Mesothelial cell of epicardium (in vitro differentiated cells): Measurements from ENCODE around the gene RPS6KB2. TPM values are rescaled to one million over a fixed set of nuclear protein-coding genes. Genes with fewer than 3 reads are reported as not detected.

ENCODE experiments used
- DNase-seq, 2 experiments: peaks; one replicate each; pipeline ENCODE4 v3.0.0; 2021; ENCODE audit warnings: low spot score in 2 of 2; ENCODE audit not compliant: unreplicated experiment in 2 of 2
- H3K27ac Mint-ChIP-seq: 2 replicates; pipeline ENCODE4 v1.8.0; 2021; ENCODE audit warnings: mixed read lengths
- H3K27me3 Mint-ChIP-seq: 2 replicates; pipeline ENCODE4 v1.8.0; 2021; ENCODE audit warnings: low read depth, mixed read lengths
- H3K36me3 Mint-ChIP-seq: 2 replicates; pipeline ENCODE4 v1.8.0; 2021; ENCODE audit warnings: mixed read lengths
- H3K4me1 Mint-ChIP-seq: 2 replicates; pipeline ENCODE4 v1.8.0; 2021; ENCODE audit warnings: mixed read lengths
- H3K4me3 Mint-ChIP-seq: 2 replicates; pipeline ENCODE4 v1.8.0; 2021; ENCODE audit warnings: mild to moderate bottlenecking, moderate library complexity, mixed read lengths
- H3K9me3 Mint-ChIP-seq: 2 replicates; pipeline ENCODE4 v1.8.0; 2021; ENCODE audit warnings: mixed read lengths
- total RNA-seq: library from RNA; stranded (reverse); gene quantifications from 3 replicates; pipeline ENCODE4 v1.2.1, GENCODE V29; 2021
- TF ChIP-seq, protein P1 (sequence below): fragments of 200-600 bp; sonication (generic); IDR thresholded peaks from one replicate; pipeline ENCODE4 v1.5.0; 2021; ENCODE audit warnings: antibody characterized with exemption; ENCODE audit not compliant: unreplicated experiment

RPS6KB2 gene
- total RNA-seq, 1 donor from 2014 or later: 59.7 TPM

DNA sequence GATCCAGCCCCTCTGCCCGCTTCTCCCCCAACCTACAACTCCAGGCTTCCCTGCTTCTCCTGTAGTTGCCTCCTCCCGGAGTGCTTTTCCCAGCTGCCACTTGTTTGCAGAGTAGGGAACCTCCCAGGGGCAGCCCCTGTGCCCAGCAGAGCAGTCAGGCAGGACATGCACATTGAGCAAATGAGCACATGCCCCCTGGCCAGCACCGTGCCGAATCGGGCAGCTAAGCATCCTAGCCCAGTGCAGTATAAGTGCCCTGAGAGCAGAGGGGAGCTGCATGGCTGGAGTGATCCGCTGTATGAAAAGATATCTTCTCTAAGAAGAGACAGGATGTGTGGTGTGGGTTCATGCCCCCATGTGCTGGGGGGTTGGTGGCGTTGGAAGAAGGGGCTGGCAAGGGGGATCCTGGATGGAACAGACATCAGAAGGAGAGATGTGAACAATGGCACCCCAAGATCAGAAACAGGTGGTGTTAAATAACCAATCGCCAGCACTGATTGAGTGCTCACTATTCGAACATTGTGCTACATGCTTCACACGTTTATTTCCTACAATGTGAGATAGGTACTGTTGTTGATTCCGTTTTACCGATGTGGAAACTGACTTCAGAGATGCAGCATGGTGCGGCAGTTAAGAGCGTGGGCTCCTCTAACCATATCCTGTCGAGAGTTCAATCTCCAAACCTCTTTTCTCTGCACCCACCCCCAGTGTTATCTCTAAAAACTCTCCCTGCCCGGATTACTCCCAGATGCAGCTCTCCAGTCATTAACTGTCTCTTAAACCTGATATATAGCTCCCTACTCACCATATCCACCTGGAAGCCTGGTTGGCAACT, 55.8 kb downstream of the RPS6KB2 start:
- no peaks in the 10 kb centered on the region for H3K9me3 Mint-ChIP-seq
- TF ChIP-seq, protein P1, sequence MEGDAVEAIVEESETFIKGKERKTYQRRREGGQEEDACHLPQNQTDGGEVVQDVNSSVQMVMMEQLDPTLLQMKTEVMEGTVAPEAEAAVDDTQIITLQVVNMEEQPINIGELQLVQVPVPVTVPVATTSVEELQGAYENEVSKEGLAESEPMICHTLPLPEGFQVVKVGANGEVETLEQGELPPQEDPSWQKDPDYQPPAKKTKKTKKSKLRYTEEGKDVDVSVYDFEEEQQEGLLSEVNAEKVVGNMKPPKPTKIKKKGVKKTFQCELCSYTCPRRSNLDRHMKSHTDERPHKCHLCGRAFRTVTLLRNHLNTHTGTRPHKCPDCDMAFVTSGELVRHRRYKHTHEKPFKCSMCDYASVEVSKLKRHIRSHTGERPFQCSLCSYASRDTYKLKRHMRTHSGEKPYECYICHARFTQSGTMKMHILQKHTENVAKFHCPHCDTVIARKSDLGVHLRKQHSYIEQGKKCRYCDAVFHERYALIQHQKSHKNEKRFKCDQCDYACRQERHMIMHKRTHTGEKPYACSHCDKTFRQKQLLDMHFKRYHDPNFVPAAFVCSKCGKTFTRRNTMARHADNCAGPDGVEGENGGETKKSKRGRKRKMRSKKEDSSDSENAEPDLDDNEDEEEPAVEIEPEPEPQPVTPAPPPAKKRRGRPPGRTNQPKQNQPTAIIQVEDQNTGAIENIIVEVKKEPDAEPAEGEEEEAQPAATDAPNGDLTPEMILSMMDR: no peak
- peak overlapping the region; percentile 47 for H3K27ac Mint-ChIP-seq
- H3K27me3 Mint-ChIP-seq: no peaks in the 10 kb centered on the region
- peaks cover 31% of the 10 kb centered on the region for H3K4me1 Mint-ChIP-seq
- H3K4me3 Mint-ChIP-seq: peak overlapping the region; percentile 82
- DNase-seq: no peak
- H3K36me3 Mint-ChIP-seq: peaks cover 11% of the 10 kb centered on the region

GRCh38 chr11:67484847-67485311, 56.6 kb downstream of the RPS6KB2 start:
- Mint-ChIP-seq H3K36me3 (peaks cover 15% of the 10 kb centered on the region), H3K4me3 (peak overlapping the region; percentile 82), H3K27ac (no peak overlapping the region), H3K9me3 (no peaks in the 10 kb centered on the region), H3K27me3 (no peaks in the 10 kb centered on the region), H3K4me1 (peaks cover 31% of the 10 kb centered on the region)
- TF ChIP-seq, protein P1: no peak
- DNase-seq: no peak

Other genes with a start within 250 kb of the RPS6KB2 start
- gene GRK2, start 162.0 kb upstream of the RPS6KB2 start, total RNA-seq: 46.4 to 48.4 TPM (median 46.5 TPM) in 3 replicates
- gene ANKRD13D, start 139.2 kb upstream of the RPS6KB2 start, total RNA-seq: 71.3 to 78.5 TPM (median 76.5 TPM) in 3 replicates
- gene SSH3, start 125.0 kb upstream of the RPS6KB2 start, total RNA-seq: 50.4 to 59.0 TPM (median 55.4 TPM) in 3 replicates
- gene POLD4, start 74.9 kb upstream of the RPS6KB2 start, total RNA-seq: 32.0 to 37.9 TPM (median 32.2 TPM) in 3 replicates
- gene CLCF1, start 54.9 kb upstream of the RPS6KB2 start, total RNA-seq: 5.9 to 6.3 TPM (median 6.1 TPM) in 3 replicates
- 44.7 to 48.8 TPM (median 48.7 TPM) in 3 replicates for gene RAD9A, start 36.5 kb upstream of the RPS6KB2 start, total RNA-seq
- gene PPP1CA, start 26.6 kb upstream of the RPS6KB2 start, total RNA-seq: 103 to 107 TPM (median 103 TPM) in 3 replicates
- 0.41 to 0.82 TPM (median 0.74 TPM) in 3 replicates for gene TBC1D10C, start 24.4 kb upstream of the RPS6KB2 start, total RNA-seq
- 19.5 to 24.6 TPM (median 21.1 TPM) in 3 replicates for gene CARNS1, start 12.8 kb upstream of the RPS6KB2 start, total RNA-seq
- gene PTPRCAP, start 9.2 kb downstream of the RPS6KB2 start, total RNA-seq: 1.4 to 1.8 TPM (median 1.6 TPM) in 3 replicates
- 70.2 to 75.7 TPM (median 71.7 TPM) in 3 replicates for gene CORO1B, start 15.0 kb downstream of the RPS6KB2 start, total RNA-seq
- 0.16 TPM in 1 of 3 replicates, not detected in the others for gene GPR152, start 24.2 kb downstream of the RPS6KB2 start, total RNA-seq
- gene CABP4, start 26.9 kb downstream of the RPS6KB2 start, total RNA-seq: 0.29 to 0.43 TPM (median 0.33 TPM) in 3 replicates
- gene TMEM134, start 40.8 kb downstream of the RPS6KB2 start, total RNA-seq: 64.3 to 69.3 TPM (median 67.8 TPM) in 3 replicates
- gene AIP, start 54.5 kb downstream of the RPS6KB2 start, total RNA-seq: 43.6 to 45.2 TPM (median 44.6 TPM) in 3 replicates
- 54.9 to 56.0 TPM (median 55.8 TPM) in 3 replicates for gene PITPNM1, start 76.9 kb downstream of the RPS6KB2 start, total RNA-seq
- 16.6 to 17.6 TPM (median 17.4 TPM) in 3 replicates for gene CDK2AP2, start 79.7 kb downstream of the RPS6KB2 start, total RNA-seq
- not detected in 3 replicates for gene CABP2, start 95.0 kb downstream of the RPS6KB2 start, total RNA-seq
- gene GSTP1, start 155.3 kb downstream of the RPS6KB2 start, total RNA-seq: 875 to 906 TPM (median 905 TPM) in 3 replicates
- 179 to 187 TPM (median 180 TPM) in 3 replicates for gene NDUFV1, start 178.4 kb downstream of the RPS6KB2 start, total RNA-seq
- gene NUDT8, start 201.4 kb downstream of the RPS6KB2 start, total RNA-seq: 5.0 to 6.2 TPM (median 5.6 TPM) in 3 replicates
- not detected in 3 replicates for gene TBX10, start 211.3 kb downstream of the RPS6KB2 start, total RNA-seq
- not detected in 3 replicates for gene ACY3, start 222.2 kb downstream of the RPS6KB2 start, total RNA-seq
- gene ALDH3B2, start 246.1 kb downstream of the RPS6KB2 start, total RNA-seq: 2.5 to 3.1 TPM (median 2.7 TPM) in 3 replicates